NCI-H2029 treated with DMSO at 0.1 percent for 48 hours (cell line): Measurements from ENCODE around the gene NEURL4.

Experiments
- DNase-seq: peaks from one replicate; lab custom pipeline; 2025; lab: John Stamatoyannopoulos, UW

The NEURL4 gene

DNA sequence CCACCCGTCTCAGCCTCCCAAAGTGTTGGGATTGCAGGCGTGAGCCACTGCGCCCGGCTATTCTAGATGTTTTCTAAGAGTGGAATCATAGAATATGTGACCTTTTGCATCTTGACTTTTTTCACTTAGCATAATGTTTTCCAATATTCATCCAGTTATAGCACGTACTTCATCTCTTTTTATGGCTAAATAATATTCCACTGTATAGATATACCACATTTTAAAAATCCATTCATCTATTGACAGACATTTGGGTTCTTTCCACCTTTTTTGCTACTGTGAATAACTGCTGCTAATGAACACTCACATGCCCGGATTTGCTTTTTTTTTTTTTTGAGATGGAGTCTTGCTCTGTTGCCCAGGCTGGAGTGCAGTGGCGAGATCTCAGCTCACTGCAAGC is 25.0 kb downstream of the NEURL4 start:
- no peak for DNase-seq

DNA sequence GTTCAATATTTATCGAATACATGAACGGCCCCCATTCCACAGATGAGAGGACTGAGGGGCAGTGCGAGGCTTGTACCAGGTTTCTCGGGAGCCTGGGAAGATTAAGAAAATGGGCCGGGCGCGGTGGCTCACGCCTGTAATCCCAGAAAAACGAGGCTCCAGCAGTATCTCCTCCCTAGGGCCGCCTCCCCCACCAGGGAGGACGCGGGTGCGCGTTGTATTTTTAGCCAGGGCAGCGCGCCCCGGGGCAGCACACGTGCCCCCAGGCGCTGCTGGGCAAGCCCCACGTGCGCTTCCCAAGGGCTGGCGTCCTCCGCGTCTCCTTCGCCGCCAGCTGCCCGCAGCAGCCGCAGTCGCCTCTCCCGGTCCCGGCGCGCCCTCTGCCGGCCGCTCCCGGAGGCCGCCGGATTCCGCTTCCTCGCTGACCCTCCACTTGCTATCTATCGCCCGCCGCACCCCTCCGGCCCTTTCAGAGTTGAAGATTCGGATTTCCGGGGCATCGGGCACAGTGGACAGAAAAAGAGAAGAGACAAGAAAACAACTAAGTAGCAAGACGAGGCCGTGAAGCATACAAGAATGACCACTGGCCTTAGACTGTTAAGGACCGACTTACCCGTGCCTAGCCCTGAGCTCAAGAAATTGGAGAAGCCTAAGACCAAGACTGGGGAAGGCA is 32.8 kb downstream of the NEURL4 start:
- DNase-seq = no peak

GRCh38 chr17:7295230-7296180 is 33.6 kb downstream of the NEURL4 start:
- DNase-seq = no peak

DNA sequence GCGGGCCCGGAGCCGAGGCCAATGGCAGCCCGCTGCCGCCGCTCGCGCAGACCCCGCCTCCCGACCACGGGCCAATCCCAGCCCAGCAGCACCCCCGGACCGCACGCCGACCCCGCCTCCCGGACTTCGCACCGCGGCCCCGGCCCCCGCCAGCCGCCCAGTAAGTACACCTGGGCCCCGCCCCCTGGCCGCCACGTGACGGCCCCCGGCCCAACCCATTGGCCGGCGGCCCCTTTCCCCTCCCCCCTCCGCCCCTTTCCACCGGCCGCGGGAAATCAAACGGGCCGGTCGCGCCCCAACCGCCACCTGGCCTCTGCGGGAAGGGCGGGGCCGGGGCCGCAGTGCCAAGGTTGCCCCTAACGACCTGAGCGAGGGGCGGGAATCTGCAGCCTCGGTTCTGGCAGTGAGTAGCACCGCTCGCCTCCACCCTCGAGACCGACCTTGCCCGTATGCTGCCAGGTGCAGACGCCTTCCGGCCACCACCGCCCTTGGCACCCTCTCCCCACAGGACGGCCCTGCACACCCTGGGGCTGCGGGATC is 34.5 kb downstream of the NEURL4 start, which contains the start of gene YBX2:
Gene YBX2, minus strand, starts transcription at position 26 of the 540 bp plus-strand sequence. CDS start 139 bp downstream, outside the sequence.
- peak; percentile 2 for DNase-seq

- DNase-seq = no peak
These were observed 35.1 kb downstream of the NEURL4 start for GRCh38 chr17:7293816-7294613.

- DNase-seq = no peak
These were observed 36.0 kb downstream of the NEURL4 start for GRCh38 chr17:7293159-7293558.

DNA sequence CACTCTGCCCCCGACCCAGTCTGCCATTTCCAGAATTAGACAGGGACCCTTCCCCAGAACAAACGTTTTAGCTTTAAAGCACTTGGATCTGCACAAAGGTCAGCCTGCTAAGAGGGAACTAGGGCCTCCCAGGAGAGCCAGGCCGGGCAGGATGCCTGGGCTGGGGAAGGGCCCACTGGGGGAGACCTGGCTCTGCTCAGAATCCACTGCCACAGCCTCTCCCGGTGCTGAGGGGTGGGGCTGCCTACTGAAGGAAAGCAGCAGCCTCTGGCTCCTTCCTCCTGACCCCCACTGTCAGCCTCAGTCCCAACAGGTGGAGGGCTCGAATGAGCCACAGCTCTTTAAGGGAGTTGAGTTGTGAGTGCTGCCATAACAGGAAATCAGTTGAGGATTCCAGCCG is 36.4 kb downstream of the NEURL4 start:
- no peak for DNase-seq

- no peak for DNase-seq
These were observed 36.9 kb downstream of the NEURL4 start for GRCh38 chr17:7292194-7292593.

DNA sequence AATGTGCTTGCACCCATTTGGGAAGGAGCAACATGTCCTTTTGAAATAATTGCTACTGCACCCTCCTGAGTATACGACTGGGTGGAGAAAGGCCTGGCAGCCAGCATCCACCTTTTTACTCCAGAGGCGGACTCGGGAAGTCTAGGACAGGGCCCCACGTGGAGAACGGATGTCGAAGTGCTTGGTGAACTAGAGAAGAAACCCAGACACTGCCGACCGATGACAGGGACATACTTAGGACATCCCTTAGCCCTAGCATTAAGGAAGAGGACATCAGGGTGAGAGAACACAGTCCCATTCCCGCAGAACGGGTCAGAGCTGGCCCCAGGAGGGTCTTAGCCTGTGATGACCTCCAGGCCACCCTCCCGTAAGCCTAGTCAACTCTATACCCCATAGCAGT is 38.5 kb downstream of the NEURL4 start:
- DNase-seq = no peak

GRCh38 chr17:7290166-7290565 is 39.0 kb downstream of the NEURL4 start:
- DNase-seq = no peak

- no peak for DNase-seq
These were observed 39.7 kb downstream of the NEURL4 start for GRCh38 chr17:7289256-7290032.

DNA sequence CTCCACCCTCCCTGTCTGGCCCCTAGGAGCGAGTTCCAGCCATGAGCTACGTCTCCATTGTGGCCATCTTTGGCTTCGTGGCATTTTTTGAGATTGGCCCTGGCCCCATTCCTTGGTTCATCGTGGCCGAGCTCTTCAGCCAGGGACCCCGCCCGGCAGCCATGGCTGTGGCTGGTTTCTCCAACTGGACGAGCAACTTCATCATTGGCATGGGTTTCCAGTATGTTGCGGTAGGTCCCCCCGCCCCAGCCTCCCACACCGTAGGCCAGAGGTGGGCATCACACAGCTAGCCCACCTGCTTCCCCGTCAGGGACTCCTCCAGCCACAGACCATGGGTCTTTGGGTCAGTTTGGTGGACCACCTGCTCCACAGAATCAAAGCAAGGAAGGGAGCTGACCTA is 43.5 kb downstream of the NEURL4 start:
- no peak for DNase-seq

DNA sequence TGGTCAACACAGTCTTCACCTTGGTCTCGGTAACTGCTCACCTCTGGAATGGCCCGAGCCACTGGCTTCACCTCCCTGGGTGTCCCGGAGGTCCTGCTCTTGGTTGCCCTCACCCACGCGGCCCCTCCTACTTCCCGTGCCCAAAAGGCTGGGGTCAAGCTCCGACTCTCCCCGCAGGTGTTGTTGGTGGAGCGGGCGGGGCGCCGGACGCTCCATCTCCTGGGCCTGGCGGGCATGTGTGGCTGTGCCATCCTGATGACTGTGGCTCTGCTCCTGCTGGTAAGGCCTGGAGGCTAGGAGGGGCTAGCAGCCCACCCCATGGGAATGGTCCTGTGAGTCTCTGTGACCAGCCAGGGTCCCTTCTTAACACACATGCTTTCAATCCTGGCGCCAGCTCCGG is 44.2 kb downstream of the NEURL4 start:
- no peak for DNase-seq

GRCh38 chr17:7283471-7284216 is 45.5 kb downstream of the NEURL4 start:
- DNase-seq = no peak

- no peak for DNase-seq
These were observed 46.3 kb downstream of the NEURL4 start for GRCh38 chr17:7282752-7283321.

DNA sequence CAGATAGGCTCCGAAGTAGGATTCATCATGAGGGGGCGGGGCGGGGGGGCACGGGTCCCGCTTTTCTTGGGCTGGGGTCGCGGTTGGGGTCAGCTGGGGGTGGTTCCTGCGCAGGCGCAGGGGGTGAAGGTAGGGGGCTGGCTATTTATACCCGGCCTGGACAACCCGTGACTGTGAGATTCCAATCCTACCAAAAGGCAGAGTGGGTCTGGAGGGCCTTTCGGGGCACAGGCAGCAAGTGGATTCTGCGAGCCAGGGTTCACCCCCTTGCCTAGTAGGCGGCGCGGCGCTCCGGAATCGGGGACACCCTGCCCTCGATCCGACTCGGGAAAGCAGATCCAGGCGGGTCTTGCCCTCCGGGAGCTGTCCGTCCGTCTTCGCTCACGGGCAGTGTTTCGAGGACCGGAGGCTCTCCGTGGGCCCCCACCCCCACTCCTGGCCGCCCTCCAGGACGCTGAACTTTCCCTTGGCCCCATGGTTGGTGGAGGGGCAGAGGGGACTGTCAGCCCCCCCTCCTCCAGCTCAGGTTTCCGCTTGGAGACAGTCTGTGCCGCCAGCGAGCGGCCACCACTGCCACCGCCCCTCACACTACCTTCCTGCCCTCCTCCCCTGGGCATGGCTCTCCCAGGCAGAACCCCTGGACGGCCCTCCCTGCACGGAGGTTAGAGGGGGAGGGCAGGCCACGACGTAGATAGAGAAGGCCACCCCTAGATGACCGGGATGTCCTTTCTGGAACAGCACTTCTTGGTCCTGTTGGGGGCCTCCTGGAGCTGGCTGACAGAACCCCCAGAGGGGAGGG is 47.0 kb downstream of the NEURL4 start:
- DNase-seq = no peak

- DNase-seq = peak; percentile 25
These were observed 47.8 kb downstream of the NEURL4 start, which contains the start of gene SLC2A4 for GRCh38 chr17:7281074-7281952. Gene SLC2A4, plus strand, starts transcription at chr17:7281718. Its CDS starts 217 bp downstream, at chr17:7281935.

GRCh38 chr17:7280519-7281073 is 48.5 kb downstream of the NEURL4 start:
- peak; percentile 54 for DNase-seq
